Superior temporal gyrus (tissue), 1 donor: ENCODE data around the gene PEG3.

Experiments
- DNase-seq: peaks from one replicate; pipeline ENCODE4 v3.0.0-alpha.2; 2016; ENCODE audit errors: extremely low spot score

PEG3 gene

GRCh38 chr19:56808717-56809392 is 31.7 kb downstream of the PEG3 start:
- DNase-seq, result no peak

- DNase-seq, result no peak
Measured at GRCh38 chr19:56806639-56807038, 33.9 kb downstream of the PEG3 start.
